DMS153 (cell line): ENCODE measurements around the gene ZNF853.
"Not testable (repeated sequence)": the region's sequence is repeated elsewhere in the genome, so short reads cannot be mapped to it uniquely, and the experiment has no call there.

Experiments
- DNase-seq: peaks from one replicate; lab custom pipeline; 2025; lab: John Stamatoyannopoulos, UW

The ZNF853 gene

GRCh38 chr7:6652446-6653011, 37.1 kb downstream of the ZNF853 start:
- no peak for DNase-seq

GRCh38 chr7:6653071-6654003, 37.9 kb downstream of the ZNF853 start:
- no peak for DNase-seq

GRCh38 chr7:6654113-6654841, 38.9 kb downstream of the ZNF853 start:
- DNase-seq, result no peak

GRCh38 chr7:6654842-6655610, 39.6 kb downstream of the ZNF853 start:
- DNase-seq, result no peak

GRCh38 chr7:6655636-6656385, 40.4 kb downstream of the ZNF853 start:
- no peak for DNase-seq

- DNase-seq, result no peak
These were observed 41.0 kb downstream of the ZNF853 start for GRCh38 chr7:6656413-6656812.

- DNase-seq, result no peak
These were observed 43.4 kb downstream of the ZNF853 start for GRCh38 chr7:6658618-6659345.

- DNase-seq, result not testable (repeated sequence)
These were observed 55.4 kb downstream of the ZNF853 start for GRCh38 chr7:6670851-6671250.
